GM18951 (cell line): Measurements from ENCODE around the gene DDX3X.
"Not testable (repeated sequence)": the region's sequence is repeated elsewhere in the genome, so short reads cannot be mapped to it uniquely, and the experiment has no call there.

Experiments
- POLR2A ChIP-seq: IDR thresholded peaks from 4 replicates; pipeline ENCODE4 v1.6.1; 2011; ENCODE audit warnings: mild to moderate bottlenecking; ENCODE audit not compliant: insufficient read length, insufficient read depth; ENCODE audit errors: extremely low read depth
- in situ Hi-C: fragments of 300-500 bp; cut with MboI; formaldehyde crosslinking; loops from one replicate; pipeline ENCODE4 v1.12.0; 2022; ENCODE audit warnings: low sequenced_read_pairs, mixed read lengths, inconsistent platforms; ENCODE audit not compliant: unreplicated experiment

DDX3X gene

DNA sequence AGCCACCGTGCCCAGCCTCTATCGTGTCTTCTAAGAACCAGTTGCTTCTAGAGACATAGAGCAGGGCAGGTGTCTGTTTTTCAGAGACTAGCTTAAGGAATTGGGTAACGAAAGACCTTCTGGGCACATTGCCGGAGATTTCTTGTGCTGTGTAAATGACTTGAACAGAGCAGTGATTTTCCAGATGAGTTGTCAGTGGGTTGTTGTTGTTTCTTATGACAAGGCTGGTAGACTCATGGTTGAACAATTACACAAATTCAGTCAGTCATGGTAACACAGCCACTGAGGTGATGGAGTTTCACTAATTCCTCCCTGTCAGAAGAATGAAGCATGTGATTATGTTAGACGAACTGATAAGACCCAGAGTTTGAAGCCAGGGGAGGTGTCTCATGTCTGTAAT is 20.5 kb upstream of the DDX3X start:
- TF ChIP-seq POLR2A: no peak
- in situ Hi-C loops: no loop called here

DNA sequence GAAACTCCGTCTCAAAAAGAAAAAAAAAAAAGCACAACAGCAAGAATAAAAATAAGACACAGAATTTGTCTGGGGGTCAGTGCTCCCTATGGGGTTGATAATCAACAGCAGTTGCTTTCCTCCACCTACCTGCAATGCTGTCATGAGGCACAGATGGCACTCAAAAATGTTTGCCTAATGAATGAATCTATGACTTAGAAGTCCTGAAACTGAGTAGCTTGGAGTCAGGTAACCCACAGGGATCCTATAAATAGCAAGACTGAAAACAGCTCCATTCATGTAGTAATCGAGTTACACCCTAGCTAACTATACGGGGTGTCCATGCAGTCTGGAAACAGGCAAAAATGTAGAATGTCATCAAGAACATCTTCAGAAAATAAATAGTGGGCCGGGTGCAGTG is 19.8 kb upstream of the DDX3X start:
- no peak for TF ChIP-seq POLR2A
- in situ Hi-C loops: no loop called here

DNA sequence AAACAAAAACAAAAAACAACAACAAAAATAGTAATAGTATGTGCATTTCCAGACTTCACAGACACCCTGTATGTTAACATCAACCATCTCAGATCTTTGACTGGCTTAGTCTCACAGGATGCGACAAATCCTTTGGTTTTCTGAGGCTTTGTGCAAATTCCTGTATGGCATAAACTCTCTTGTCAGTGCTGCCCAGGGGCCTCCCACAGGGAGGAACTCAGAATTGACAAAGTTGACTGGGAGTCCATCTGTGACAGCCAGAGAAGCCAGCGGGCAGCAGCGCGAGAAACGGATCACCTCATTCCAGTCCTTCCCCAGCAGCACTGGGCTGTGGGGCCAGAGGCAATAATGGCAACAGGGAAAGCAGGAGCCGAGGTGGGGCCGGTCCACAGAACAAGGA is 19.1 kb upstream of the DDX3X start:
- in situ Hi-C loops: no loop called here
- TF ChIP-seq POLR2A: no peak

DNA sequence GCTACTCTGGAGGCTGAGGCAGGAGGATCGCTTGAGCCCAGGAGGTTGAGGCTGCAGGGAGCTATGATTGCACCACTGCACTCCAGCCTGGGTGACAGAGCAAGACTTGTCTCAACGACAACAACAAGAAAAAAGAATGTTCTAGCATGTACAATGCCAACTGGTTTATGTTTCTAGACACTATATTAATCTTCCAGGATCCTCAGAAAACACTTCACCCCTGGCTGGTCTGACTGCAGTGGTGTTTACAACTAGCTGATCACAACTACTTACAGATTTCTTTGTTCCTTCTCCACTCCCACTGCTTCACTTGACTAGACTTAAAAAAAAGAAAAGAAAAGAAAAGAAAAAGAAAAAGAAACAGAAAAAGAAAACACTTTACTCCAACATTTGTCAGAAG is 17.7 kb upstream of the DDX3X start:
- in situ Hi-C loops: not testable (repeated sequence)

DNA sequence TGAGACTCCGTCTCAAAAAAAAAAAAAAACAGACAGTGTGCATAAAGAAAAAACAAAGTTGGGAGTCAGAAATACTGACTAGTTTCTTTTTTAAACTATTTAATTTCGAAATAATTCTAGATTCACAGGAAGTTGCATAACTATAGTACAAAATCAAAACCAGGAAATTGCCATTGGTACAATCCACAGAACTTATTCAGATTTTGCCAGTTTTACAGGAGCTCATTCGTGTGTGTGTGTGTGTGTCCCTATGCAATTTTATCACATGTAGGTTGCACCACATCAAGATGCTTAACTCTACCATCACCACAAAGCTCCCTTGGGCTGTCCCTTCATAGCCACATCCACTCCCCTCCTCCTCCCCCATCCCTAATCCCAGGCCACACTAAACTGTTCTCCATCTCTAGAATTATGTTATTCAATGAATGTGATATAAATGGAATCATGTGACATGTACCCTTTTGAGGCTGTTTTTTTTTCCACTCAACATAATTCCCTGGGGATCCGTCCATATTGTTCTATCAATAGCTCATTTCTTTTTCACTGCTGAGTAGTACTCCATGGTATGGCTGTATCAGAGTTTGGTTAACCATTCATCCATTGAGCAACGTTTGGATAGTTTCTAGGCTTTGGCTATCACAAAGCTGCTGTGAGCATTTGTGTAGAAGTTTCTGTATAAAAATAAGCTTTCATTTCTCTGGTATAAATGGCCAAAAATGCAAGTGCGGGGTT is 16.3 kb upstream of the DDX3X start:
- no peak for TF ChIP-seq POLR2A
- in situ Hi-C loops: no loop called here

DNA sequence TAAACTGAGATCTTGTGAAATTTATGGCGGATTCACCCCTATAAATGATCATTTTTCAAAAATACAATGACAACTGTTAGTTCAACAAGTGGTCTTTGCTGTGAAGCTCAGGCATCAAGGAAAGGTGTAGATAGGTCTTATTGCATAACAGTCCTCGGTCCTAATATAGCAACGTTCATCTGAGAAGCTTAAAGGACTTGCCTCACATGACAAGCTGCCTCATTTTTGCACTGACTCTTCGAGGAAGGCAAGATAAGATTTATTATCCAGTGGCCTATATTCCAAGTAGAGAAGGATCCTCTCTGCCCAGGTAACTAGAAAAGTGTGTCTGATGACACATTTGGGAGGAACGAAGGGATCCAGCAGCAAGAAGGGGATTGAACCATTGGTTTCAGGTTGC is 13.6 kb upstream of the DDX3X start:
- in situ Hi-C loops: no loop called here
- no peak for TF ChIP-seq POLR2A

DNA sequence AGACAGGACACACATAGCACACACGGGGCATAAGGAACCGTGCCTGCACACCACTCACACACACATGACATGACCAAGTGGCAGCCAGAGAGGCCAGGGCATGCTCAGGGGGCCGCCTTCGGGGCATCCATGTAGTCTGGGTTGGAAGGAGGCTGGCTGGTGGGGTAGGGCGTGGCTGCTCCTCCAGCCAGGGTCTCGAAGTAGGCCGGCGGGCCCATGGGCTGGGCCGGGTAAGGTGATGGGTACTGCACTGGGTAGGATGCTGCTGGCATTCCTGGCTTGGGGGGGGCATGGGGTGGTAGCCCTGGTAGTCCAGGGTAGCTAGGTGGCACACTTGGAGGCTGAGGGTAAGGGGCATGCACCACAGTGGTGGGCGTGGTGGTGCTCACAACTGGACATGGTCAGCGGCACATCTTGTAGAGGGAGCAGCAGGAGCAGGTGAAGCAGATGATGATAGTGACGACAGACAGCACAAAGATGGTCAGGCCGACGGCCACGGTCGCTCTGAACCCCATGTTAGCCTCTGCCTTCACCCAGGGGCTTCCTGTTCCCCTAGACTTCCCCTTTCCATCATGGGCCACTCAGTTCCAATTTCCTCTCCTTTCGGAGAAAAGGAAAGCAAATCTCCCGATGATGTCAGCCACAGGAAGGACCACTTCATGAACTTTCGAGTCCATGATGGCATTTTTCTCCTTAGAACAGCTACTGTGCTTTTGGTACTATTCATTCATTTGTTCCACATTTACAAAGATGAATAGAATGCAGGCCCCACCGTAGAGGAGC is 10.9 kb upstream of the DDX3X start:
- no peak for TF ChIP-seq POLR2A
- in situ Hi-C loops: no loop called here

DNA sequence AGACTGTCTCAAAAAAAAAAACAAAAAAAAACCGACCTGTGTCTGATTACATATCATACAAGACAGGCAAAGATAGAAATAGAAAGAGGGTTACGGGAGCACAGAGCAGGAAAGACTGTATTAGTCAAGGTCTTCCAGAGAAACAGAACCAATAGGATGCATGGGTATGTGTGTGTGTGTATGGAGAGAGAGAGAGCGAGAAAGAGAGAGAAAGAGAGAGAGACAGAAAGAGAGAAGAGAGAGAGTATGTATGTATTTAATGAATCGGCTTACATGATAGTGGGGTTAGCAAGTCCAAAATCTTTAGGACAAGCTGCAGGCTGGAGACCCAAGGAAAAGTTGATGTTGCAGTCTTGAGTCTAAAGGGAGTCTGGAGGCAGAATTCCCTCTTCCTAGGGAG is 7.5 kb upstream of the DDX3X start:
- in situ Hi-C loops: no loop called here
- no peak for TF ChIP-seq POLR2A

DNA sequence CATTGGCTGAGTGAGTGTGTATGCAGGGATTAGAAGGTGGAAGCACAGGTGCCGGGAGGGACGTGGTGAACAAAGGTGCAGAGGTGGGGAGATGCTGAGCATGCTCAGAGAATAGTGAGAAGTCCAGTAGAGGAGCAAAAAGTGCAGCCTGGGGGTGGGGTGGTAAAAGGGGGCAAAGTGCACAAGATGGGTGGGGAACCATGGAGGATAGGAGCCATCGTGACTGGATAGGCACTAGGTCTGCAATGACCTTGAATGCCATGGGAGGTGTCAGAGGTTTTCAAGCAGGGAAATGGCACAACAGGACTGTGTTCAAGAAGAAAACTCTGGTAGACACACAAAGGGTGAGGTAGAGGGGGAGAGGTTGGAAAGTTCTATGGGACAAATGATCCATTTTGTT is 6.6 kb upstream of the DDX3X start:
- in situ Hi-C loops: no loop called here
- TF ChIP-seq POLR2A: no peak

DNA sequence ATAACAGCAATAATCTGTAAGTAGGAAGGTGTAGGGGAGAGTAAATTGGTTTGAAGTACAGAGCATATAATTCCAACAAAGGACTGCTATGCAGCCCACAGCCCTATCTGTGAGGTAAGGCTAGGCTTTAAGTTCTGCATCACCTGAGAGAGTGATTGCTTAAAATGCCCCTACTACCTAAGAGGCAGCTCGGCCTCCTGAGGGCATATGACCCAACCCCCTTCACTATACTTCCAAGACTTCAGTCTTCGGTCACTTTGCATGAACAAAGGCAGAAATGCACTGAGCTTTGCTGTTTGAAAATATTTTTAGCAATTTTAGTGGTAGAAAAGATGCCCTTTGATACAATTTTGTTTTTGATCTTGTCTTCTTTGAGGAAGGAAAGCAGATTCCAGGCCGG is 4.9 kb upstream of the DDX3X start:
- in situ Hi-C loops: no loop called here
- no peak for TF ChIP-seq POLR2A

DNA sequence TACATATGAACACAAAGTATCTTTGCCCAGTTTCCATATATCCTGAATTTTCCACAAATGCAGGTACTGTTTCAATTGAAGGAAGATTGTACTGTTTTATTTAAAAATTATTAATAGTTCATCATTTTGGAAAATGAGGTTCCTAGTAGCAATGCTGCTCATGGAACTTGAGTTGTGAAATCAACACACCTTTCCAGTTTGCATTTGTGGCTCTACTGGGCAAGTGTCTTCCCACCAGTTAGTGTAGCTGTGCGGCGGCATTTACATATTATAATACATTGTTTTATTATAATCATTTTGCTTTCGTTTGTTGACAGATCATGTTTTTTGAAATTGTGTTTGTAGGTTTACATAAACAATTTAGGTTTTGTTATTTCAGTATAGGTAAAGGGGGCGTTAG is 2.0 kb upstream of the DDX3X start:
- in situ Hi-C loops: no loop called here
- no peak for TF ChIP-seq POLR2A

DNA sequence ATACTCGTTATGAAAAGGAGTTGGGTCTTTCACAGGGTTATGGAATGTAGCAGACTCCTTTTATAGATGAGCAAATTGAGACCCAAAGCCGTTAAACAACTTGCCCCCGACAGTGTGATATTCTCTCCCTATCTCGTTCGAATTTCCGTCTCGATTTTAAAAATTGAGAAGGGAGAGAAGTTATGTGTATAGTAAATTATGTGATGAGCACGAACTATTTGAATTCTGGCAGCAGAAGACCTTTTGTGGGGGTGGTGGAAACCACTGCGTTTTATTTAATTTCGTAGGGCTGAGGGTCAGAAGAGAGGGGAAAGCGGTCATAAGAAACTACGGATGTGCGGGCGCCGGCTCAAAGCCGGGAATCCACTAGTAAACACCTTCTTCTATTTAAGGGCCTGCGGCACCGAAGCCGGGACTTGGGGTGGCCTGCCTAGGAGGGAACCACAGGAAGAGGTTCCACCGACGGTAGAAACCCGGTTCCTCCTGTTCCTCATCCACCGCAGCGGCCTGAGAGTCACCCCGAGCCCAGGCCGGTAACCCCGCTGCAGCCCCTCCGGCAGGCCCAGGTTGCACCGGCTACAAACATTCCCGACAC is 1.5 kb upstream of the DDX3X start:
- no peak for TF ChIP-seq POLR2A
- in situ Hi-C loops: no loop called here

DNA sequence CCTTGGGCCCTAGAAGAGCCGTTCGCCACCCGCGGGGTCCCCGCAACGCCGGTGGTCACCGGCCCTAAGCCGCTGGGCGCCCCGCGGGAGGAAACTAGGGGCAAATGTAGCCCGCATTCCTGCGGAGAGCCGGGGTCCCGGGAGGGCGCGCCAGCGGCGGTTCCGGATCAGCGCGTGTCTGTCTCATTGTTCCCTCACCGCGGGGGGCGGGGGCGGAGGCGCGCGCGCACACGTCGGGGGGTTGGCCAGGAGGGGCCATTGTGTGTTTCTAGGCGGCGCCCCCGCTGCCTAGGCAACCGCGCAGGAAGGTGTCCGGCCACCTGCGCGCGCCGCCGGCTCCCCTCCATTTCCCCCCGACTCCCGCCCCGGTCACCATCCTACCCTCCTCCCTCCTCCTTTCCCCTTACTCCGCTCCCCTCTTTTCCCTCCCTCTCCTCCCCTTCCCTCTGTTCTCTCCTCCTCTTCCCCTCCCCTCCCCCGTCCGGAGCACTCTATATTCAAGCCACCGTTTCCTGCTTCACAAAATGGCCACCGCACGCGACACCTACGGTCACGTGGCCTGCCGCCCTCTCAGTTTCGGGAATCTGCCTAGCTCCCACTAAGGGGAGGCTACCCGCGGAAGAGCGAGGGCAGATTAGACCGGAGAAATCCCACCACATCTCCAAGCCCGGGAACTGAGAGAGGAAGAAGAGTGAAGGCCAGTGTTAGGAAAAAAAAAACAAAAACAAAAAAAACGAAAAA is 789 bp upstream of the DDX3X start:
- in situ Hi-C loops: no loop called here
- peak; percentile 75 for TF ChIP-seq POLR2A
